CD4-positive, alpha-beta T cell (primary cell): ENCODE results near the gene RABEP2. TPM values are rescaled to one million over a fixed set of nuclear protein-coding genes. Genes with fewer than 3 reads are reported as not detected.

ENCODE experiments used
- ATAC-seq: fragments of 200-7000 bp; cut with Tn5 transposase; one replicate; pipeline ENCODE4 v1.10.0; 2022; ENCODE audit warnings: mild to moderate bottlenecking; ENCODE audit not compliant: poor library complexity
- CTCF ChIA-PET: fragments of 350-600 bp; sonication (Branson Sonifier 250); formaldehyde crosslinking; loops from one replicate; lab custom pipeline; 2021; ENCODE audit warnings: antibody characterized with exemption, inconsistent platforms; lab: Charles Lee
- POLR2A ChIA-PET: fragments of 350-600 bp; sonication (Branson Sonifier 250); formaldehyde crosslinking; loops from one replicate; lab custom pipeline; 2021; ENCODE audit warnings: antibody characterized with exemption, inconsistent platforms; lab: Charles Lee
- DNase-seq, 14 experiments: peaks; one replicate each; pipeline ENCODE4 v3.0.0-alpha.2; 2013 to 2020; ENCODE audit warnings: mixed read lengths in 2 of 14
- H3K27ac ChIP-seq, 2 donors: one replicate each; pipeline versions ENCODE4 v1.5.1 to v1.7.0; 2013; ENCODE audit warnings: low read length in 2 of 2, low read depth in 1 of 2, mild to moderate bottlenecking in 1 of 2
- H3K27me3 ChIP-seq, 2 experiments: 1 replicate in 1 of 2; 2 replicates in 1 of 2; pipeline versions ENCODE4 v1.6.1 to v1.7.0; 2013; ENCODE audit warnings: low read length in 2 of 2, control low read depth in 1 of 2, mild to moderate bottlenecking in 1 of 2, moderate library complexity in 1 of 2; ENCODE audit not compliant: insufficient read depth in 2 of 2, control insufficient read depth in 1 of 2
- H3K36me3 ChIP-seq: one replicate; pipeline ENCODE4 v1.6.1; 2013; ENCODE audit warnings: low read length, control low read depth; ENCODE audit not compliant: insufficient read depth
- H3K4me1 ChIP-seq: one replicate; pipeline ENCODE4 v1.6.1; 2013; ENCODE audit warnings: low read length, control low read depth; ENCODE audit not compliant: insufficient read depth
- H3K4me3 ChIP-seq: one replicate; pipeline ENCODE4 v1.5.1; 2013; ENCODE audit warnings: mild to moderate bottlenecking, low read length, moderate library complexity
- H3K9me3 ChIP-seq, 2 experiments: 1 replicate in 1 of 2; 2 replicates in 1 of 2; pipeline versions ENCODE4 v1.6.1 to v1.7.0; 2013; ENCODE audit warnings: low read length in 2 of 2, mild to moderate bottlenecking in 2 of 2, control low read depth in 1 of 2, moderate library complexity in 1 of 2; ENCODE audit not compliant: control insufficient read depth in 1 of 2, insufficient read depth in 1 of 2
- H3K27ac Mint-ChIP-seq: one replicate; pipeline ENCODE4 v1.8.0; 2020; ENCODE audit warnings: mixed read lengths
- H3K27me3 Mint-ChIP-seq: one replicate; pipeline ENCODE4 v1.8.0; 2021; ENCODE audit warnings: mixed read lengths
- H3K36me3 Mint-ChIP-seq: one replicate; pipeline ENCODE4 v1.8.0; 2021; ENCODE audit warnings: low read depth, mixed read lengths
- H3K4me1 Mint-ChIP-seq: one replicate; pipeline ENCODE4 v1.8.0; 2021; ENCODE audit warnings: low read depth, mixed read lengths
- H3K4me3 Mint-ChIP-seq: one replicate; pipeline ENCODE4 v1.8.0; 2020; ENCODE audit warnings: mild to moderate bottlenecking, mixed read lengths
- H3K9me3 Mint-ChIP-seq: one replicate; pipeline ENCODE4 v1.8.0; 2020; ENCODE audit warnings: mixed read lengths
- CTCF ChIP-seq: fragments of 200-600 bp; IDR thresholded peaks from one replicate; pipeline ENCODE4 v1.8.0; 2022; ENCODE audit warnings: antibody characterized with exemption, mild to moderate bottlenecking
- intact Hi-C, 2 experiments: fragments of 100-400 bp; cut with DNase I in 1 of 2; cut with micrococcal nuclease in 1 of 2; formaldehyde crosslinking; loops; one replicate each; pipeline versions ENCODE4 v1.15.1 to v1.9.0; 2023 to 2025; cut with DNase I, micrococcal nuclease
- total RNA-seq, 174 experiments: library from RNA in 2 of 174; stranded (reverse) in 2 of 174; gene quantifications; one replicate each; pipeline ENCODE4 v1.2.3 and lab custom pipeline; 2021 to 2026

Gene RABEP2
- total RNA-seq, 2 experiments from 2014 or later, result 23.3 to 23.4 TPM

GRCh38 chr16:28964072-28964471 lies 39.0 kb upstream of the RABEP2 start:
- Mint-ChIP-seq H3K9me3 (no peaks in the 10 kb centered on the region), H3K27me3 (no peaks in the 10 kb centered on the region), H3K4me3 (no peak overlapping the region), H3K4me1 (no peaks in the 10 kb centered on the region), H3K36me3 (peaks cover 58% of the 10 kb centered on the region), H3K27ac (no peak overlapping the region)
- Histone ChIP-seq H3K27me3 (no peaks in the 10 kb centered on the region), H3K9me3 (no peaks in the 10 kb centered on the region), H3K36me3 (peaks cover 52% of the 10 kb centered on the region), H3K4me1 (no peaks in the 10 kb centered on the region), H3K4me3 (no peak overlapping the region), H3K27ac (no peak overlapping the region)
- ChIA-PET CTCF (no interaction called here), POLR2A (no interaction called here)
- no peak for ATAC-seq
- TF ChIP-seq CTCF, result no peak
- DNase-seq, result no peak
- intact Hi-C loops, result no loop called here

GRCh38 chr16:28958836-28959235 lies 33.8 kb upstream of the RABEP2 start:
- H3K4me3 Mint-ChIP-seq, result no peak overlapping the region
- POLR2A ChIA-PET, result interaction anchor here (1.1 kb wide), 1 partner anchor 18 kb away, joined by 5 read pairs; no protein-coding TSS in a partner anchor
- no peak overlapping the region for H3K4me3 ChIP-seq
- DNase-seq, result no peak
- no peaks in the 10 kb centered on the region for H3K27me3 ChIP-seq
- peaks cover 71% of the 10 kb centered on the region for H3K36me3 Mint-ChIP-seq
- H3K27ac Mint-ChIP-seq, result no peak overlapping the region
- CTCF ChIA-PET, result no interaction called here
- intact Hi-C loops, result no loop called here
- TF ChIP-seq CTCF, result no peak
- no peak for ATAC-seq
- no peaks in the 10 kb centered on the region for H3K4me1 Mint-ChIP-seq
- H3K9me3 ChIP-seq, result no peaks in the 10 kb centered on the region
- H3K27ac ChIP-seq, result no peak overlapping the region
- peaks cover 86% of the 10 kb centered on the region for H3K36me3 ChIP-seq
- peaks cover 2% of the 10 kb centered on the region for H3K4me1 ChIP-seq
- no peaks in the 10 kb centered on the region for H3K27me3 Mint-ChIP-seq
- no peaks in the 10 kb centered on the region for H3K9me3 Mint-ChIP-seq

GRCh38 chr16:28958216-28958615 lies 33.2 kb upstream of the RABEP2 start:
- POLR2A ChIA-PET, result interaction anchor here (1.1 kb wide), 1 partner anchor 18 kb away, joined by 5 read pairs; no protein-coding TSS in a partner anchor
- no peak for TF ChIP-seq CTCF
- Histone ChIP-seq H3K27me3 (no peaks in the 10 kb centered on the region), H3K4me3 (no peak overlapping the region), H3K27ac (no peak overlapping the region), H3K36me3 (peaks cover 86% of the 10 kb centered on the region), H3K9me3 (no peaks in the 10 kb centered on the region), H3K4me1 (peaks cover 7% of the 10 kb centered on the region)
- peaks cover 70% of the 10 kb centered on the region for H3K36me3 Mint-ChIP-seq
- no peaks in the 10 kb centered on the region for H3K27me3 Mint-ChIP-seq
- no peak overlapping the region for H3K27ac Mint-ChIP-seq
- H3K9me3 Mint-ChIP-seq, result no peaks in the 10 kb centered on the region
- intact Hi-C loops, result no loop called here
- H3K4me1 Mint-ChIP-seq, result peaks cover 3% of the 10 kb centered on the region
- CTCF ChIA-PET, result no interaction called here
- no peak for DNase-seq
- no peak overlapping the region for H3K4me3 Mint-ChIP-seq
- no peak for ATAC-seq
